ENCODE measurements around the gene PRTG. TPM values are rescaled to one million over a fixed set of nuclear protein-coding genes. Genes with fewer than 3 reads are reported as not detected.

The PRTG gene
- polyA plus RNA-seq, 1 of the 3 experiments (the other 2 are of a cell fraction) = 3.0 TPM

- TF ChIP-seq YY1 (IDR thresholded peaks at IDR 0.05; ENCODE audit: low read depth) = no peak
These were observed 44.3 kb downstream of the PRTG start (continued) for GRCh38 chr15:55698653-55699052.

- Histone ChIP-seq H3K36me3 (replicated peaks in 1 of 2; ENCODE audit: control insufficient read depth in 1 of 2, insufficient read depth in 2 of 2, low read length in 1 of 2) (no peaks in the 10 kb centered on the region), H3K4me2 (no peak overlapping the region), H3K79me2 (ENCODE audit: insufficient read depth) (no peaks in the 10 kb centered on the region; the same call in 1 of the 2 replicates), H3K9me3 (no peaks in the 10 kb centered on the region; the same call in 1 of the 2 replicates), H3K4me3 (ENCODE audit: low read depth in 2 of 2, low read length in 1 of 2) (no peak overlapping the region), H4K20me1 (ENCODE audit: insufficient read depth) (no peaks in the 10 kb centered on the region), H3K27me3 (ENCODE audit: insufficient read depth) (no peaks in the 10 kb centered on the region), H3K9me2 (no peaks in the 10 kb centered on the region; the same call in 1 of the 2 replicates), H3K4me1 (ENCODE audit: control insufficient read depth in 1 of 2, insufficient read depth in 2 of 2, low read depth in 1 of 2, low read length in 1 of 2) (peaks cover 2 to 6% of the 10 kb centered on the region in 2 experiments; a peak in 2 of 4 replicates), H3F3A (replicated peaks; ENCODE audit: insufficient read depth) (peaks cover 3% of the 10 kb centered on the region), H3K27ac (ENCODE audit: low read depth in 2 of 2, low read length in 1 of 2) (no peak overlapping the region), H3K9ac (no peak overlapping the region), H2AFZ (ENCODE audit: low read depth) (no peak overlapping the region)
- no peak for DNase-seq
- TF ChIP-seq RXRA (IDR thresholded peaks at IDR 0.05; ENCODE audit: borderline replicate concordance, low read depth) = no peak
- TF ChIP-seq SIN3A (IDR thresholded peaks at IDR 0.05; ENCODE audit: borderline replicate concordance, low read depth, low read length) = no peak
- 97% methylated on average over 3 of the region's 3 CpGs for WGBS (ENCODE audit: low lambda C conversion rate)
- CTCF ChIA-PET = interaction anchor here (0.6 to 1.6 kb wide), 5 partner anchors 10 to 47 kb away, joined by 3 to 5 read pairs (median 3); no protein-coding TSS in a partner anchor
- POLR2A ChIA-PET = no interaction called here
These were observed 46.7 kb downstream of the PRTG start for GRCh38 chr15:55696221-55696620.

- H4K20me1 ChIP-seq (ENCODE audit: insufficient read depth) = no peaks in the 10 kb centered on the region
- H3K36me3 ChIP-seq (replicated peaks in 1 of 2; ENCODE audit: control insufficient read depth in 1 of 2, insufficient read depth in 2 of 2, low read length in 1 of 2) = no peaks in the 10 kb centered on the region
- H3F3A ChIP-seq (replicated peaks; ENCODE audit: insufficient read depth) = peaks cover 3% of the 10 kb centered on the region
- no peak overlapping the region for H3K27ac ChIP-seq (ENCODE audit: low read depth in 2 of 2, low read length in 1 of 2)
- WGBS (ENCODE audit: low lambda C conversion rate) = 86% methylated on average over 8 of the region's 8 CpGs
- H3K4me3 ChIP-seq (ENCODE audit: low read depth in 2 of 2, low read length in 1 of 2) = no peak overlapping the region
- H3K9me3 ChIP-seq = no peaks in the 10 kb centered on the region; the same call in 1 of the 2 replicates
- ChIA-PET POLR2A (no interaction called here), CTCF (interaction anchor here (0.6 to 1.6 kb wide), 6 partner anchors 9 to 46 kb away, joined by 3 to 5 read pairs (median 3); no protein-coding TSS in a partner anchor)
- TF ChIP-seq MEF2A (IDR thresholded peaks at IDR 0.05; ENCODE audit: borderline replicate concordance, low read depth) (no peak), FOXJ3 (CRISPR knock-in tag; IDR thresholded peaks at IDR 0.05) (no peak), USF1 (IDR thresholded peaks at IDR 0.05; ENCODE audit: borderline replicate concordance, low read depth) (no peak), NFIC (IDR thresholded peaks at IDR 0.05; ENCODE audit: borderline replicate concordance) (no peak), TAF1 (IDR thresholded peaks at IDR 0.05; ENCODE audit: borderline replicate concordance, low read depth, low read length) (no peak)
- no peaks in the 10 kb centered on the region; the same call in 1 of the 2 replicates for H3K9me2 ChIP-seq
- H3K4me2 ChIP-seq = no peak overlapping the region
- H3K4me1 ChIP-seq (ENCODE audit: control insufficient read depth in 1 of 2, insufficient read depth in 2 of 2, low read depth in 1 of 2, low read length in 1 of 2) = peaks cover 2 to 6% of the 10 kb centered on the region in 2 experiments; a peak in 2 of 4 replicates
- no peak overlapping the region for H2AFZ ChIP-seq (ENCODE audit: low read depth)
- H3K9ac ChIP-seq = no peak overlapping the region
- DNase-seq = no peak
- H3K79me2 ChIP-seq (ENCODE audit: insufficient read depth) = no peaks in the 10 kb centered on the region; the same call in 1 of the 2 replicates
- no peaks in the 10 kb centered on the region for H3K27me3 ChIP-seq (ENCODE audit: insufficient read depth)
These were observed 47.5 kb downstream of the PRTG start for GRCh38 chr15:55695432-55695831.

GRCh38 chr15:55694652-55695150 lies 48.3 kb downstream of the PRTG start:
- Histone ChIP-seq H4K20me1 (ENCODE audit: insufficient read depth) (no peaks in the 10 kb centered on the region), H3K4me2 (no peak overlapping the region), H3K79me2 (ENCODE audit: insufficient read depth) (no peaks in the 10 kb centered on the region; the same call in 1 of the 2 replicates), H3K36me3 (replicated peaks in 1 of 2; ENCODE audit: control insufficient read depth in 1 of 2, insufficient read depth in 2 of 2, low read length in 1 of 2) (no peaks in the 10 kb centered on the region), H3K27me3 (ENCODE audit: insufficient read depth) (no peaks in the 10 kb centered on the region), H3K9me2 (no peaks in the 10 kb centered on the region), H3K4me3 (ENCODE audit: low read depth in 2 of 2, low read length in 1 of 2) (no peak overlapping the region), H3F3A (replicated peaks; ENCODE audit: insufficient read depth) (peaks cover 3% of the 10 kb centered on the region), H3K4me1 (ENCODE audit: control insufficient read depth in 1 of 2, insufficient read depth in 2 of 2, low read depth in 1 of 2, low read length in 1 of 2) (peaks cover 2 to 6% of the 10 kb centered on the region in 2 experiments; a peak in 2 of 4 replicates), H3K27ac (ENCODE audit: low read depth in 2 of 2, low read length in 1 of 2) (no peak overlapping the region), H3K9ac (no peak overlapping the region), H2AFZ (ENCODE audit: low read depth) (no peak overlapping the region), H3K9me3 (no peaks in the 10 kb centered on the region; the same call in 1 of the 2 replicates)
- ChIA-PET CTCF (interaction anchor here (1.1 to 1.6 kb wide), 2 partner anchors 12 to 23 kb away, joined by 3 to 5 read pairs; no protein-coding TSS in a partner anchor), POLR2A (no interaction called here)
- no peak for DNase-seq
- WGBS (ENCODE audit: low lambda C conversion rate) = 78% methylated on average over 4 of the region's 4 CpGs
- TF ChIP-seq NRF1 (IDR thresholded peaks at IDR 0.05; ENCODE audit: low read depth, low read length) = no peak
- TF ChIP-seq EZH2phosphoT487 (IDR thresholded peaks at IDR 0.05; ENCODE audit: borderline replicate concordance, low read depth) = no peak
- no peak for TF ChIP-seq FOXJ3 (CRISPR knock-in tag; IDR thresholded peaks at IDR 0.05)
- TF ChIP-seq SMC3 (IDR thresholded peaks at IDR 0.05; ENCODE audit: low read depth, low read length) = no peak
- TF ChIP-seq JUND (IDR thresholded peaks at IDR 0.05) = no peak
- no peak for TF ChIP-seq FOSL2 (IDR thresholded peaks at IDR 0.05; ENCODE audit: borderline replicate concordance, low read depth)
- no peak for TF ChIP-seq IRF3 (IDR thresholded peaks at IDR 0.05; ENCODE audit: low read depth, low read length)
- no peak for TF ChIP-seq GABPA (IDR thresholded peaks at IDR 0.05; ENCODE audit: low read depth)
- no peak for TF ChIP-seq USF2 (IDR thresholded peaks at IDR 0.05; ENCODE audit: borderline replicate concordance, low read depth, low read length)

Measured in SK-N-SH (cell line).